ENCODE results near the gene TMEM239.

The TMEM239 gene

DNA sequence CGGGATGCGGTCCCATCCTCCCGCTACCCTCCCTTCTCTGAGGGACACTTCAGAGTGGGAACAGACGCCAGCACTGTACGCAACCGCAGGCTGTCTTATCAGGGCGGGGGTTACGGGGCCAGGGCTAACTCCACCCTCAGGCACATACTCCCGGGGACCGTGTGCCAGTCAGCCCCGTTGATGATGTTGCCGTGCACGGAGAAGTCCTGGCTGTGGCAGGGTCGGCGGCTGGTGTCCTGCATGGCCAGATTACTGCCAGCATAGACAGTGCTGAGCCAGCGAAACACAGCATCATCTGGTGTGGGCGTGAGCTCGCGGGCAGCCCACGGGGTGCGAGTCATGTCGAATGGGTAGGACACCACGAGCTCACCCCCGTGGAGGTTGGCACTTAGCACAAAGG, 20.7 kb upstream of the TMEM239 start:
- Histone ChIP-seq H3K4me1 (ENCODE audit: low read depth, poor library complexity, severe bottlenecking) (no peaks in the 10 kb centered on the region), H2AFZ (ENCODE audit: low read depth) (no peak overlapping the region), H3K36me3 (ENCODE audit: insufficient read depth) (no peaks in the 10 kb centered on the region), H3K4me2 (no peak overlapping the region), H3K79me2 (ENCODE audit: insufficient read depth, low read depth) (no peaks in the 10 kb centered on the region), H3K27me3 (ENCODE audit: insufficient read depth, low read depth) (no peaks in the 10 kb centered on the region), H3K4me3 (IDR thresholded peaks at IDR 0.05; ENCODE audit: insufficient read depth, low read depth, low read length) (no peak overlapping the region), H3K9ac (no peak overlapping the region), H4K20me1 (ENCODE audit: insufficient read depth) (no peaks in the 10 kb centered on the region), H3K27ac (no peak overlapping the region)
- TF ChIP-seq, protein P1, sequence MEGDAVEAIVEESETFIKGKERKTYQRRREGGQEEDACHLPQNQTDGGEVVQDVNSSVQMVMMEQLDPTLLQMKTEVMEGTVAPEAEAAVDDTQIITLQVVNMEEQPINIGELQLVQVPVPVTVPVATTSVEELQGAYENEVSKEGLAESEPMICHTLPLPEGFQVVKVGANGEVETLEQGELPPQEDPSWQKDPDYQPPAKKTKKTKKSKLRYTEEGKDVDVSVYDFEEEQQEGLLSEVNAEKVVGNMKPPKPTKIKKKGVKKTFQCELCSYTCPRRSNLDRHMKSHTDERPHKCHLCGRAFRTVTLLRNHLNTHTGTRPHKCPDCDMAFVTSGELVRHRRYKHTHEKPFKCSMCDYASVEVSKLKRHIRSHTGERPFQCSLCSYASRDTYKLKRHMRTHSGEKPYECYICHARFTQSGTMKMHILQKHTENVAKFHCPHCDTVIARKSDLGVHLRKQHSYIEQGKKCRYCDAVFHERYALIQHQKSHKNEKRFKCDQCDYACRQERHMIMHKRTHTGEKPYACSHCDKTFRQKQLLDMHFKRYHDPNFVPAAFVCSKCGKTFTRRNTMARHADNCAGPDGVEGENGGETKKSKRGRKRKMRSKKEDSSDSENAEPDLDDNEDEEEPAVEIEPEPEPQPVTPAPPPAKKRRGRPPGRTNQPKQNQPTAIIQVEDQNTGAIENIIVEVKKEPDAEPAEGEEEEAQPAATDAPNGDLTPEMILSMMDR (conservative IDR thresholded peaks at IDR 0.05; ENCODE audit: low read depth, low read length) = no peak

DNA sequence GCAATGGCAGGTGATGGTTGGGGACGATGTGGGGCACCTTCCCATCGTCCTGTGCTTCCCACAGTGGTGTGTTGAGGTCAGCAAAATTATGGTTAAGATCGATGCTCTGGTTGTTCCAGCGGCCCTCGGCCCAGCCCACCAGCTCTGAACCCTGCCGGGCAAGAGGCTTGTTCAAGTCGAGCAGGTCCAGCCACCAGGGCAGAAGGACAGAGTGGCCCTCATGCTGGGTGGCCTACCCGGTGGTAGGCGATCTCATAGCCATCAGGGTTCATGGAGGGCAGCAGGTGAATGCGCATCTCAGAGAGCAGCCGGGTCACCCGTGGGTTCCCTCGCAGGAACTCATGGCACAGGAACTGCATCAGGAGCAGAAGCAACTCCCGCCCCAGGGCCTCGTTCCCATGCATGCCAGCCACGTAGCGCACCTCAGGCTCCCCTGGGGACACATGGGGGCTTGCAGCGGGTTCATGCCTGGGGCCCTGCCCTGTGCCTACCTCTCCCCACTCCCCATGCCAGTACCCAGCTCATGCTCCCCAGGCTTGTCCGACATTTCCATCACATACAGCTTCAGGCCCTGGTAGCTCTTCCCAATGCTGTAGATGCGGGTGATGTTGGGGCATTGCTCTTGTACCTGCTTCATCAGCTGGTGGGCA, 20.0 kb upstream of the TMEM239 start:
- TF ChIP-seq, protein P1 (conservative IDR thresholded peaks at IDR 0.05; ENCODE audit: low read depth, low read length) = no peak
- Histone ChIP-seq H3K27me3 (ENCODE audit: insufficient read depth, low read depth) (no peaks in the 10 kb centered on the region), H3K27ac (no peak overlapping the region), H3K36me3 (ENCODE audit: insufficient read depth) (no peaks in the 10 kb centered on the region), H2AFZ (ENCODE audit: low read depth) (no peak overlapping the region), H3K4me1 (ENCODE audit: low read depth, poor library complexity, severe bottlenecking) (no peaks in the 10 kb centered on the region), H3K4me3 (IDR thresholded peaks at IDR 0.05; ENCODE audit: insufficient read depth, low read depth, low read length) (no peak overlapping the region), H3K79me2 (ENCODE audit: insufficient read depth, low read depth) (no peaks in the 10 kb centered on the region), H3K9ac (no peak overlapping the region), H3K4me2 (no peak overlapping the region), H4K20me1 (ENCODE audit: insufficient read depth) (no peaks in the 10 kb centered on the region)

DNA sequence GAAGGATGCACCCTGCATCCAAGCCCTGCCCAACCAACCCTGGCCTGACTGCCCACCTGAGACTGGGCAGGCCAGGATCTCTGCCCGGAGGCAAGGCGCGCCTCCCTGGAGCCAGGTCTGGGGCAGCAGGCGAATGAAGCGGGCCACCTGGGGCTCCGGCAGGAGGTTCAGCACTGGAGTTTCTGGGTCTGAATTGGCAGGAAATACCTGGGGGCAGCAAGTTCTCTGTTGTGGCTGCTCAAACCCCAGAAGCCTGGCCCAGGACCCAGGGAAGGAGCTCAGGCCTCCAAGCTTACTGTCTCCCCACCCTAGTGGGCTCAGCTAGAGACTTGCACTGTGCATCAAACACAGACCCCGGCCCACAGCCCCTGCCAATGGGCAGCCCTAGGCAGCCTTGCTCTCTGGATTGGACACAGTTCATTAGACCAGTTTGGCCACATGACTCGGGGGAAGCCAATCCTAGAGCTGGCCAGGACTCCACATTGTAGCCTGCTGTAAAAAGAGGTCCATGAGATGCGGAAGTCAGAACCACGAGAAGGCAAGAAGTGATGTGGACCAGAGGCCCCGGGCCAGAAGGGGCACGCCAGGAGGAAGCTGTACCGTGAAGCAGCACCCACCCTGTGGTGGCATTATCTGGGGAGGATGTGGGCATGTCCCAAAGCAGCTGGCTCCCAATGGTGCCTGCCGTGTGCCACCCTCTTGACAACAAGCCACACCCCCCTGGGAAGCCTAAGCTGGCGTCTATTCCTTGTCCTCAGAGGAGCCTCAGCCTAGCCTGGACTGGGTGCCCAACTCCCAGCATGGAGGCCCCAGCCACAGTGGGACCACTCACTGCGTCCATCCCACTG, 18.8 kb upstream of the TMEM239 start:
- Histone ChIP-seq H3K9ac (no peak overlapping the region), H3K27me3 (ENCODE audit: insufficient read depth, low read depth) (no peaks in the 10 kb centered on the region), H3K4me2 (no peak overlapping the region), H2AFZ (ENCODE audit: low read depth) (no peak overlapping the region), H3K4me1 (ENCODE audit: low read depth, poor library complexity, severe bottlenecking) (no peaks in the 10 kb centered on the region), H3K36me3 (ENCODE audit: insufficient read depth) (no peaks in the 10 kb centered on the region), H3K27ac (no peak overlapping the region), H3K79me2 (ENCODE audit: insufficient read depth, low read depth) (no peaks in the 10 kb centered on the region), H3K4me3 (IDR thresholded peaks at IDR 0.05; ENCODE audit: insufficient read depth, low read depth, low read length) (no peak overlapping the region), H4K20me1 (ENCODE audit: insufficient read depth) (no peaks in the 10 kb centered on the region)
- TF ChIP-seq, protein P1 (conservative IDR thresholded peaks at IDR 0.05; ENCODE audit: low read depth, low read length) = no peak

DNA sequence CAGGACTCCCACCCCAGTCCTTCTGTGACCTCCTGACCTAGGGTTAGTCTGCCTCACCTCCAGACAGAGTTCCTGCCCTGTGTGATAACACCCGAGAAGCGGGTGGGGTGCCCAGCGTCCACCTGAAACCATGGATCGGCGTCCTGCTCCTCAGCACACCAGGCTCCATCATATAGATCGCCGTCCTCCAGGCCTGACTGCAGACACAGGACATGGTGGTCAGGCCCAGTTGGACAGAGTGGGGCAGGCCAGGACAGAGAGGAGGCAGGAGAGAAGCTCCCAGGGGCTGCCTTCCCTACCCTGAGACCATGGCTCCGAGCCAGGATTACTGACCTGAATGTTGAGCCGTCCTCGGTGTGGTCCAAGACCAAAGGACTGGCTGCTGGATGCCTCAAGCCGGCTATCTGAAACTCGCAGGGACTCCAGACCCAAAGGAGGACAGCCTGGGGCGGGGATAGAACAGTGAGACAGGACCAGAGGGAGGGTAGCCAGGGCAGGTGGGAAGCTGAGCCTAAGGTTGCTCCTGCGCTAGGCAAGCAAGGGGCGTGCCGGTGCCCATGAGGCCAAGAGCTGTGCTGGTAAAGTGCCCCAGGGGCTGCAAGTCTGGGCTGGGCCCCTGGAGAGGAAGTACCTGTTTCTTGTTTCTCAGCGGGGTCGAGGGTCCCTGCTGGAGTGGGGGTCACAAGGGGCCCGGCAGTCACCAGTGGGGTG, 17.9 kb upstream of the TMEM239 start:
- H4K20me1 ChIP-seq (ENCODE audit: insufficient read depth) = no peaks in the 10 kb centered on the region
- TF ChIP-seq, protein P1 (conservative IDR thresholded peaks at IDR 0.05; ENCODE audit: low read depth, low read length) = no peak
- no peak overlapping the region for H3K27ac ChIP-seq
- H3K9ac ChIP-seq = no peak overlapping the region
- H3K27me3 ChIP-seq (ENCODE audit: insufficient read depth, low read depth) = no peaks in the 10 kb centered on the region
- no peaks in the 10 kb centered on the region for H3K4me1 ChIP-seq (ENCODE audit: low read depth, poor library complexity, severe bottlenecking)
- no peak overlapping the region for H3K4me3 ChIP-seq (IDR thresholded peaks at IDR 0.05; ENCODE audit: insufficient read depth, low read depth, low read length)
- no peaks in the 10 kb centered on the region for H3K79me2 ChIP-seq (ENCODE audit: insufficient read depth, low read depth)
- H3K4me2 ChIP-seq = no peak overlapping the region
- H2AFZ ChIP-seq (ENCODE audit: low read depth) = no peak overlapping the region
- H3K36me3 ChIP-seq (ENCODE audit: insufficient read depth) = no peaks in the 10 kb centered on the region
